Activated effector memory CD4-positive, alpha-beta T cell treated with Interleukin-2 at 50 U/mL for 16 hours (primary cell): ENCODE data around the gene USP36.
"Not testable (repeated sequence)": the region's sequence is repeated elsewhere in the genome, so short reads cannot be mapped to it uniquely, and the experiment has no call there.

ENCODE experiments used
- DNase-seq: peaks from one replicate; pipeline ENCODE4 v3.0.0-alpha.2; 2020

The USP36 gene

GRCh38 chr17:78763561-78763960 is 77.1 kb downstream of the USP36 start:
- DNase-seq = no peak

DNA sequence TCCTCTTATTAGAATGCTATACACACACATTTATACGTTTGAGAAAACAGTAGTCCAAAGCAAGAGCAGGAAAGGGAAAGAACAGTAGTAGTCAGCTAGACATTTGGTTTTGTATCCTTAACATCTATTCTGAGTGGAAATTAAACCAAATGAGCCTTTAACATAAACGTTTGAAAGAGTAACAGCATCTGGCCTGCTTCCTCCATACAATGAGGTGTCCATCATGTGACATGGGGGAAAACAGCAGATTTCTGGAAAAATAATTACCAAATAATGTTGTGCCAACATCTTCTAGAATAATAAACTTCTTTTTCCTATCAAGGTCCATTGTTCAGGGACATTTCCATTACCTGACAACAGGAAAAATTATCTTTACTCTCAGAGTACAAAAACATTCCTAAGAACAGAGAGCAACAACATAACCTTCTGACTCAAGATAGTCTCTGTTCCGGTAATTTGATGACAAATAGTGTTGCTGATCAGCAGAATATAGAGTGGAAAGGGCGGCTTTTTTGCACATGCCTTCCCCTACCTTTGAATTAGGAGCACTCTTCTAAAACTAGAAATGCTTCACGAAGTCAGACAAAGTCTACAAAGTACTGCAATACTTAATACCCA is 78.7 kb downstream of the USP36 start:
- DNase-seq = no peak

- DNase-seq = no peak
Observed at GRCh38 chr17:78759969-78760352, 80.7 kb downstream of the USP36 start.

DNA sequence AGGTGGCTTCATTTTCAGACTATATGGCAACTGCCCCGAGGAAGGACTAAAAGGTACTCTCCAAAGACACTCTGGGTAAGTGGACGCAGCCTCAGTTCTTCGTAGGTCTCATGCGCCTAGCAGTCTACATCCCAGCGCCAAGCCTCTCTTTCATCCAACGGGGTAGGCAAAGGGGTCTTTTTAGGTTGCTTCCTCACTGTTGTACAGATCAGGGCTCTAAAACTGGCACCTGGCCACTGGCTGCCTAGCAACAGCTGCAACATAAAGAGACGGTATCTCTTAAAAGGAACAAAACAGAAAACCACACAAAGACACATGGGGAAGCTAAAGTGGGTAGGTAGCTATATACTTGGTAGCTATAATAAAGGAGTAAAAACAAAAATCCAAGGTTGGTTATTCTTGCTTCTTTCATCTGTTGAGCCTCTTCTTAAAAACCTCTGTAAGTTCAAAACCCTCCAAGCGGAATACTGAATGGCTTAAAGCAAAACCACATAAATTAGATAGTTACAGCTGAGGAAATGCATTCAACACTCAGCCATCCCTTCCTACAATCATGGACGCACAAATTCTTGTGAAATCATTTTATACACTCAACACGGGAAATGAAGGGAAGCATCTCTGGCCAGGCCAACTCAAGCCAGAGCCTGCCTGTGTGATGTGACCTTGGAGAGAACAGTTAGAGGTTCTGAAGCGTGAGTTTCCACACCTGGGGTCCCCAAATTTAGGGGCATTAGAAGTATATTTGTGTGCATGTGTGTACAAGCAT is 81.2 kb downstream of the USP36 start:
- peak; percentile 63 for DNase-seq

GRCh38 chr17:78753316-78754250 is 87.0 kb downstream of the USP36 start:
- no peak for DNase-seq

DNA sequence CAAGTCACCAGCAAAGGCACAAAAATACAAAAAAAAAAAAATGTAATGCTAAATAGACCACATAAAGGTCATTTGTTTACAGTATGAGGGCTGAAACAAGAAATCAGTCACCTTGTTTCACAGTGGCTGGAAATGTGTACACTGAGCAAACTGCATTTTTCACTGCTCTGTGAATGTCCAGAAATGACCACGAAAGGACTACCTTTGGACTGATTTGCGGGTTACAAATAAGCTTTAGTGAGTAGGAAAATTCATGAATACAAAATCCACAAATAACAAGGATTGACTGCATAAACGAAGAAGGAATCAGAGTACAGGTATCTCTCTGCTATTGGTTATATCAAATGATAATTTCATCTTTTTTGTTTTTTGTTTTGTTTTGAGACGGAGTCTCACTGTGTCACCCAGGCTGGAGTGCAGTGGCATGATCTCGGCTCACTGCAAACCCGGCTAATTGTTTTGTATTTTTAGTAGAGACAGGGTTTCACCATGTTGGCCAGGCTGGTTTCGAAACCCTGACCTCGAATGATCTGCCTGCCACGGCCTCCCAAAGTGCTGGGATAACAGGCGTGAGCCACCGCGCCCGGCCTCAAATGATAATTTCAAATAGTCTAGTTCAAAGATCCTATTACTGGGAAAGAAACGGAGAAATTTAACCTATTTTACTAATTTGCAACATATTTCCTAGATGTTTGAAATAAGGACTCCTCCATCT is 89.0 kb downstream of the USP36 start:
- no peak for DNase-seq

- not testable (repeated sequence) for DNase-seq
Observed at GRCh38 chr17:78751000-78751399, 89.6 kb downstream of the USP36 start.

GRCh38 chr17:78748730-78749317 is 91.8 kb downstream of the USP36 start:
- peak; percentile 75 for DNase-seq

DNA sequence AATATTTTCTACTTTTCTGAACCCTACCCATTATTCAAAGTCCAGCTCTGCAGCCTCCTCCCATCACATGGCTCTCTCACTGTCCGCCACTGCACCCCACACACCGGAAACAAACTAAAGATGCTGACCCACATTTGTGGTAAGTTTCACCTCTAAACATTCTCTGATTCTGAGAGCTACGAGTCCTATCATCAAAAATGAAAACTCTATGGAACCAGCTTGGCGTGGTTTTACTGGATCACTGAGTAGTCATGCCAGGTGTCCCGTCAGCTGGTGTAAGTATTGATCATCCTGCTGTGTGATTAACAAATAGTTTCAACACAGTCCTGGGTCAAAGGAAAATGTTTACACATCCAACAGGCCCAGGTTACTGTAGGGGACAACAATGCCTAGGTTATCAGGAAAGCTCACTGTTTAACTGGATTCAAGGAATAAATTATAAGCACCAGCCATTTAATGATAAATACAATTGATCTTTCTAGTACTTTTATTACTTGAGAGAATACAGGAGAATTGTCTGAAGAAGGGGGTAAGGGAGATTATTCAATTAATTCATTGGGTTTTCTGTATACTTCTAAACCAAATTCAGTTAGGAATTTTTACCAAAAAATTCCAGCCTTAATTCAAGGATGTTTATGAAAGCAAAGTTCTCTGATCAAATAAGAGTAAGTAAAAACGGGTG is 92.4 kb downstream of the USP36 start:
- no peak for DNase-seq

DNA sequence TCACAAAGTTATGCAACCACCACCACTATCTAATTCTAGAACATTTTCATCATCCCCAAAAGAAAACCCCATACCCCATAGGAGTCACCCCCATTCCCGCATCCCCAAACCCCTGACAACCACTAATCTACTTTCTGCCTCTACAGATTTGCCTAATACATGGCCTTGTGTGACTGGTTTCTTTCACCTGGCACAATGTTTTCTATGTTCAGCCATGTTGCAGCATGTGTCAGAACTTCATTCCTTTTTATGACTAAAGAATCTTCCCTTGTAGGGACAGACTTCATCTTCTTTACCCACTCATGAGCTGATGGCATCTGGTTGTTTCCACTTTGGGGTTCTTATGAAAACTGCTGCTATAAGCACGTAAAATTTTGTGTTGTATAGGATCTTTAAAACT is 93.1 kb downstream of the USP36 start:
- DNase-seq = no peak

GRCh38 chr17:78746949-78747269 is 93.7 kb downstream of the USP36 start:
- no peak for DNase-seq

DNA sequence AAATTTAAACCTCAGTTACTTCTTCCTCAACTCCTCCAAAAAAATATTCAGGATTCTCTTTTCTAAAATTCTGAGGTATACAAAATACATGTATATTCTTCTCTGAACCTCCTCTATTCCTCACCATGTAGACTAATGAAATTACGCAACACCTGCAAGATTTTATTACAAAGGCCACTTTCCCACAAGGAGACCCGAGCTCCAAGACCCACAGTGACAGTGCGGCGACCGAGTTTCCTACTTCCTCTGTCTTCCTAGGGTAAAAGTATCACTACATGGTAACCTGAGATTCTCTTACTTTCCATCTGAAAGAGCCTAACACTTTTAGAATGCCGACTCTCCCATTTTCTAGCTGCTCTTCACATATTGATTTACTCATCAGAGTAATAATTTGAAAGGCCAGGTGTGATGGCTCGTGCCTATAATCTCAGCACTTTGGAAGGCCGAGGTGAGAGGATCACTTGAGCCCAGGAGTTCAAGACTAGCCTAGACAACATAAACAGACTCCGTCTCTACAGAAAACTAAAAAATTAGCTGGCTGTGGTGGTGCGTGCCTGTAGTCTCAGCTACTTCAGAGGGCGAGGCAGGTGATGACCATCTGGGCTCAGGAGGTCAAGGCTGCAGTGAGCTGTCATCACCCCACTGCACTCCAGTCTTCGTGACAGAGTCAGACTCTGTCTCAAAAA is 94.2 kb downstream of the USP36 start:
- DNase-seq = no peak
